HG02970 (cell line): Measurements from ENCODE around the gene DLG2.
"Not testable (repeated sequence)": the region's sequence is repeated elsewhere in the genome, so short reads cannot be mapped to it uniquely, and the experiment has no call there.

Experiments
- ATAC-seq: cut with Tn5 transposase; IDR thresholded peaks from one replicate; pipeline ENCODE4 v1.9.1; 2021; ENCODE audit warnings: mild to moderate bottlenecking, moderate library complexity, moderate number of reproducible peaks; ENCODE audit not compliant: unreplicated experiment, low FRiP score

Gene DLG2

DNA sequence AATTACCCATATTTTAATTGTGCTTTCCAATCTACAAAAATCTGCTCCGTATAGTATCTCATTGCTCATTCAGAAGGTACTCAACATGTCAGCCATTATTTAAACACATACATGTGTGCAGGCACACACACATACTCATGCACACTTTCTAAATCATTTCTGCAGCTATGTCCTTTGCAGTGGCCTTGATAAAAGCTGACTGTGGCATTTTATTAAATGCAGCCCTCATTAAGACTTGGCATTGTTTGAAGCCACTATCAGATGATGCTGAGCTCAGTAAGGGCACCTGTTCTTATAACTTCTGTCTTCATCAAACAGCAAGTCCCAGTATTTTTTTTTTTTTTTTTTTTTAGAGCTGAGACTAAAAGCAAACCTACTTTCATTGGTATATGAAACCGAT, 1269.1 kb downstream of the DLG2 start:
- ATAC-seq = no peak

DNA sequence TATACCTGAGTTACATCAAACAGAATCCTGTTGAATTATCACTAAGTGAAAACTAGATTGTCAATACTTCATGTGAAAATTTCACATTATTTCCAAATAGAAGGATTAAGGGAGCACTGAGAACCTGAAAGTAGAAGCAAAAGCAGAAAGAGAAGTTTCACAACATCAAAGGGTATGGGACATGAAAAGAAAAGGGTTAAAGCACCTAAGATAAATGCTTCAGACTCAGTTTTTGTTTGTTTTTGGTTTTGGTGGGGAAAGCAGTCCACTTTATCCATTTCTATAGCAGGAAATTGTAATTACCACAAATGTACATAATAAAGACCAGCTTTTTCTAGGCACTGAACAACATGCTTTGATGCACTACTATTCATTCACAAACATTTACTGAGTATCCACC, 1271.2 kb downstream of the DLG2 start:
- no peak for ATAC-seq

DNA sequence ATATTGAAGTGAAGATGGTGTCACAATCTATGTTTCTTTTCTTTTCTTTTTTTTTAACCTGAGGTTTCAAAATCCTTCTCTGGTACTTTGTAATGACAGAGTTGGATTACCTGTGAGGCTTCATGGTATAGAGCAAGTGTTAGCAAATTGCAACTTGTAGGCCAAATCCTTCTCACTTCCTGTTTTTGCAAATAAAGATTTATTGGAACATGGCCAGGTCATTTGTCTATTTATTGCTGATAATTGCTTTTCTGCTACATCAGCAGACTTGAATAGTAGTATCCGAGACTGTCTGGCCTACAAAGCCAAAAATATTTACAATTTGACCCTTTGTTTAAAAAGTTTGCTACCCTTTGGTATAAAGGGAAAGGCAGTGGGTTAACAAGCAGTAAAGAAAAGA, 1281.5 kb downstream of the DLG2 start:
- no peak for ATAC-seq

DNA sequence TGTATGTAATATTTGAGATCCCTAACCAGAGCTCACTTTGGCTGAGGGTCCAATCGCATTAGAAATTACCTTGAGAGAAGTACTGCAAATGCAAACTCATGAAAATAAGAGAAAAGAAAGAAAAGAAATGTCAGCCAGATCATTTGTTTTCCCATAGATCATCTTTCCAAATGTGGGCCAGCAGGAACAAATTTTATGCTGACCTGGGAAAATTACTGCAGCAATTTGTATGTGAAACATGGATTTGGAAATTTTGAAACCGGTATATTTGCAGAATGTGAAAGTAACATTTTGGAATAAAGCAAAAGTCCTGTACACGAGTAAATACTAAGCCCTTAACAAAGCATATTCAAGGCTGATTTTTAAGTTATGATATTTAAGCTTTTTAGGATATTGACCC, 1282.1 kb downstream of the DLG2 start:
- no peak for ATAC-seq

DNA sequence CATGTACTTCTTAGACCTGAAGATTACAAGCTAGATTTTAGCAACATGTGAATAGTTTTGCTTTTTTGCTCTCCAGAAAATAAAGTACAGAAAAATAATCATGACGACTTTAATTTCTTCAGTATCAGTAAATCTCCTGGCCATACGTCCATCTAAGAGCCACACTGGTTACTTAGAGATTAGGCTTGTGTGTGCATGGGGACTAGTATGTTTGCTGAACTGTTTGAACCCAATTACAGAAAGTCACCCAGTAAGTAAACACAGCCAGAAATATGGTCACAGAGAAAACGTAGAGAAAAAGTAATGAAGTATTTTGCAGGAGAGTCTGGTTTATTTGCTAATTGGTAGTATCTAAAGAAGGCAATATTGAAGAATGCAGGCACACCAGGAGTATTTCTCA, 1287.3 kb downstream of the DLG2 start:
- ATAC-seq = no peak

DNA sequence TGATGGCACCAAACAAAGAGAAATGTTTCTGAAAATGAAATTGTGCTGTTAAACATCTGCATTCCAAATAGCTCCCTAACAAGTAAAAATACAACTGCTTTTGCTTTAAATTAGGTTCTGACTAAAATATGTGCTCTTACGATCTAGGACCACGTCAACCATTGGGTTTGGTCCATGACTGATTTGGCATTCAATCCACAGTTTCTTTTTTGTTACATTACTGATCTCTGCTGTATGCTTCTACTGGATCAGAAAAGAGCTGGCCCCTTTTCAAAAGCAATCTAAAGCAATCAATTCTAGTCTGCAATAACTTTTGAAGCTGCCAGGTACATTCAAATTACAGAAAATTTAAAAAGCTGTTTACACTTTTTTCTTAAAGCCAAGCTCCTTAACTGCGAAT, 1293.9 kb downstream of the DLG2 start:
- ATAC-seq = no peak

DNA sequence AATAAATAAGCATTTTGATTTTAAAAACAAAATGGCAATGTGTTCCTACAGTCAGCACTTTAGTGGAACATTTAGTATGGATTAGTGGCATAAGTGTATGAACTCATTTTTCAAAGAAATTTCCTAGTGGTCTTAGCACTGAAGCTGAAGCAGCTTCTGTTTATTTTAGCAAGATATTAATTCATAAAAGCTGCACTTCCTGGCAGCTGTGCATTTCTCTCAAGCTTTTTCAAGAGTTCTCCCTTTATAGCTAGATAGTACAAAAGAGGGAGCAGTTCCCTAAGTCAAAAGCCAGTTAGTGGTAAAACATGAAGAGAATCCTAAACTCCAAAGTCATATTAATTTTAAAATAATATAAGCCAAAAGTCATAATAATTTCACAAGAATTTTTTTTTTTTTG, 1304.9 kb downstream of the DLG2 start:
- ATAC-seq = no peak

DNA sequence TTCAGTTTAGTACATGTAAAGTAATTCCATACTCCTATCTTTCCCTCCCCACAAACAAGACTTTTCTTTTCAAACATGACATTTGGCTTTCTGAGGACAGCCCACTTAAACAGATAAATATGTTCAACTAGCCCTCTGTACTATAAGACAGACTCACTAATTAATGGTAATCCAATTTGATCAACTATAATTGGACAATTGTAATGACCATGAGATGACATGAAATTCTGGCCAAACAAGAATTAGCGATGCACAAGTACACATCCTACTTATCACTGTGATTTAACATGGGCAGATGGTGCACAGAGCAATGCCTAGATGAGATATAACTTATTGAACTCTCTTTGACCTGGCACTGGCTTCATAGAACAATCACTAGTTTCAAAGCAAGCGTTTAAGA, 1307.3 kb downstream of the DLG2 start:
- no peak for ATAC-seq

DNA sequence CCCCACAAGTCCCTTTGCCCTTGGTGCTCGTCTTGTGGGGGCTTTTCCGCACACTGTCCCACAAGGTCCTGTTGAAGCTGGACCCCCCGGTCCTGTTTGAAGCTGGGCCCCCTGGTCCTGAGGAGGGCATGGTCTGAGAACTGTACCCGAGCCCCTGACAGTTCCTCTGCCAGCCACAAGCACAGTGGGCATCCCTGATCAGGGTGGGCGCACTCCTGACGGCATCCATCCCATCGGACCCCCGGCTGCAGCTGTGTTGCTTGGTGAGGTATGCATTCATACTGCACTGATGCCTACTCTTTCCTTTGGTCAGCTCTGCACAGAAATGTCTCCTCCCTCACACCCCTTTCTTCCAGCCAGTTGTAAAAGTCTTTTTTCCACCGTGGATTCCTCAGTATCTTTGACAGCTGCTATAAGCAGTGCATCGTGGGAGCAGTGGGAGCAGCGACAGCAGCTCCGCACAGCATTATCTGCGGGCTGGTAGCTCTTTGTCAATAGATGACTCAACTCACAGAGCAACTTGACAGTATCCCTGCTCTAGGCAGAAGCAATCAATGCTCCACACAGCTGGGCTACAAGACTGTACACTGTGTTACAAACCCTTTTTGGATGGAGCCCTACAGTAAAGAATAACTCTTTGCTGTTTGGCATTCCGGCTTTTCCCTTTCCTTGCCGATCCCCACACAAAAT, 1310.1 kb downstream of the DLG2 start:
- ATAC-seq = no peak

DNA sequence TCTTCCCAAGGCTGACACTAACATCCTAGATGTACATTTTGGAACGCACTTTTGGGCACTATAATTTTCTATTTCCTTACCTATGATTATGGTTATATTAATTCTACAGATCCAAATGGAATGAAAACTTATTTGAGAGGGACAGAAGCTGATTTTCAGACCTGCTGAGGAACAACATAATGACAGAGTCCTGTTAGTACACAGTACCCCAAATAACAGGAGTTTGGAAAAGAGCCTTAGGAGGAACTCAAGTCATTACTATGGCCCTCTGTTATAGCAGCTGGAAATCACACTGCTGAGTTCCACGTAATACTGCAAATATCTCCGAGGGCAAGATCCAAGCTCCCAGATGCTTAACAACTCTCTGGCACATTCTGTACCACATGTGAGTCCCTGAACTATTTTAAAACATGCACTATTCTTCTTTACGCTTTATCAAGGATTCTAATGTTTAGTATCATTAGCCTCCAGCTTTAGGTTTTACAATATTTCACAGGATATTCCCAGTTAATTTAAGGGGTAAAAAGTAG, 1313.2 kb downstream of the DLG2 start:
- no peak for ATAC-seq

DNA sequence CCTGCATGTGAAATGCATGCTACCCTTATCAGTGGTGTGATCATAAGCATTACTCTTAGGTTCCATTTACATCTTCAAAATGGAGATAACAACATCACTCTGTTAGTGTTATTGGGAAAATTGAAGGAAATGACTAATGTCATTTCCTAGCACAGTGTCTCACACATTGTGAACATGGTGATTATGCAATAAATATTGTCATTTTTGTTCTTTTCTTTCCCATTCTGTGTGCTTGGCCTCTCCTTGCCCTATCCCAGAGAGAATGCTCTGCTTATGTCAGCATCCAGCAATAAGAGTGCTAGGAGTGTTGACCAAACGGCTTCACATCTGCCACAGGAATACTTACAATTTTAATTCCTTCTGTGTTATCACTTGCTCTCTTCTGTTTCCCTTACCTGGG, 1316.9 kb downstream of the DLG2 start:
- ATAC-seq = no peak

DNA sequence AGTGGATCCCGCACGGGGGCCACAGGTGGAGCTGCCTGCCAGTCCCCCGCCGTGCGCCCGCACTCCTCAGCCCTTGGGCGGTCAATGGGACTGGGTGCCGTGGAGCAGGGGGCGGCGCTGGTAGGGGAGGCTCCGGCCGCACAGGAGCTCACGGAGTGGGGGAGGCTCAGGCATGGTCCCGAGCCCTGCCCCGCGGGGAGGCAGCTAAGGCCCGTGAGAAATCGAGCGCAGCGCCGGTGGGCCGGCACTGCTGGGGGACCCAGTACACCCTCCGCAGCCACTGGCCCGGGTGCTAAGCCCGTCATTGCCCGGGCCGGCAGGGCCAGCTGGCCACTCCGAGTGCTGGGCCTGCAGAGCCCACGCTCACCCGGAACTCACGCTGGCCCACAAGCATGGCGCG, 1318.7 kb downstream of the DLG2 start:
- ATAC-seq = not testable (repeated sequence)

DNA sequence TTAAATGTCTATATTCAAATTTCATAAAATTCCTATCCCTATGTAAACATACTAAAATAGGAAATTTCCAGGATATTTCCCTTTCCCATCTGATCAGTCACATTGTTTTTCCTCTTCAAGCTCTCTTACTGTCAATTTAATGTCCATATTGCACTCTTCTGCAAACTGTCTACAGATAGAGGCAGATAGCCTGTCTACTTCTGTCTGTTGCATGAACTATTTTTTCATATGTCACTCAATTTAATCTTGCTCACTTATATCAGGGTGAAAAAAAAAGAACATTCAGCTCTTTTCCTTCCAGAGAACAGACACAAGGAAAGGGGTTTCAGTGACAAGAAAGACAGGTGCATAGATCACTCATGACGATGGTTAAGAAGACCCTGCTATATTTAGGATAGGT, 1327.1 kb downstream of the DLG2 start:
- no peak for ATAC-seq

DNA sequence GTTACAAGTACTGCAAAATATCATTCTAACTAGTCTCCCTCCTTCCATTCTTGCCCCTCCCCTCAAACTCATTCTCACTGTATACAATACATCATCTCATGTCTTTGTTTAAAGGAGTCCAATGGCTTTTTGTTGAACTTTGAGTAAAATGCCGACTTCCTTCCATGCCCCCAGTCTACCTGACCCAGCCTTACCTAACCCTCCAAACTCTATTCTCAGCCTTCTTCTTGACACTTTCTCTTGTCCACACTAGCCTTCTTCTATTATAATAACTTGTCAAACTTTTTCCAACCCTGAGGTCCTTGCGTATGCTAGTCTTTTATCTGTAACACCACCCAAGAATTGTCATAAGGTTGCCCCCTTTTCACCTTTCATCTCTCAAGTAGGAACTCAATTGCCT, 1329.6 kb downstream of the DLG2 start:
- no peak for ATAC-seq

DNA sequence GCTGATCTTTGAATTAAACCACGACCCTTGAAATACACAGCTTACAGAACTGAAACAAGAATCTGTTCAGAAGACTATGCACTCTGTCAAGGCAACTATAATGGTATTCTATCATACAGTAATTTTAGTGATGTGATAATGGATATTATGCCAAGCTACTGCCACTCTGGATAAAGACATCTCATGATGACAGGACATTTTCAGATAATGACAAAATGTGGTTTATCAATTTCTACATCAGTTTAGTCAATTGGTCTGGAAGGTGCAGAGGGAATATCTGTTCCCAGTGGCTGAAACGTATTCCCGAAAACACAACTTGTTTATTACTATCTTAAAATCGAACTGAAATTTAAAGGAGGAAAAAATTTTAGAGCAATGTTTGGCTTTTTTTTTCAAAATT, 1331.3 kb downstream of the DLG2 start:
- ATAC-seq = no peak

DNA sequence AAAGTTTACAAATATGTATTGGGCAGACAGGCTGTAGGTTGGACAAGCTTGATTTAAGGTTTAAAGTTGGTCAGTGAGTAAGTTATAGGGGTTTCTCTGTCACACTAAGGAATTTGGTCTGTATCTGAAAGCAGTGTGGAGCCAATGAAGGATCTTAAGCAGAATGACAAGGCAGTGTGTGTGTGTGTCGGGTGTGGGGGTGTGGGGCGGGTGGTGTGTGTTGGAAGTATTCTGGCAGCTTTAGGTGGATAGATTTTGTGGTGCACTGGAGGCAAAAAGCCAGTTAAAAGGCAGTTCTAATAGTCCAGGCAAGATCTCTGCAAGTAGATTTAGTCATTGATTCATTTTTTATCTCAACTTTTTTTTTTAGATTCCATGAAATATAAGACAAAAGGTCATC, 1334.2 kb downstream of the DLG2 start:
- ATAC-seq = no peak

DNA sequence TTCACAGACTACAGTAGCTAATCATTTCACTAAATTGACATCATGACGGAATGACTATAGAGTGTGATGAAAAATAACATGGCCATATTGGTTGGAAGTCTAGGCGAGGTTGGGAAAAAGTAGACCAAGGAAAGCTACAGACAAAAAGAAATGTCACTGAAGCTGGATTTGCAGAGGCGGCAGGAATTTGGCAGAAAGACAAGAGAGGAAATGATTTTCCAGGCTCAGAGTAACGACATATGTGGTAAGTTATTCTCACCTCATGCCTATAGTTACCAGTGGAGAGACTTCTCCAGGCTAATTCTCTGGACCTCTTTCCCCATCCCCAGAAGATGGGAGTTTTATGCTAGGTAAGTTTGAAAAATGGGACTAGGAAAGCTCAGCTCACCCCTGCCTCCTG, 1335.1 kb downstream of the DLG2 start:
- no peak for ATAC-seq

DNA sequence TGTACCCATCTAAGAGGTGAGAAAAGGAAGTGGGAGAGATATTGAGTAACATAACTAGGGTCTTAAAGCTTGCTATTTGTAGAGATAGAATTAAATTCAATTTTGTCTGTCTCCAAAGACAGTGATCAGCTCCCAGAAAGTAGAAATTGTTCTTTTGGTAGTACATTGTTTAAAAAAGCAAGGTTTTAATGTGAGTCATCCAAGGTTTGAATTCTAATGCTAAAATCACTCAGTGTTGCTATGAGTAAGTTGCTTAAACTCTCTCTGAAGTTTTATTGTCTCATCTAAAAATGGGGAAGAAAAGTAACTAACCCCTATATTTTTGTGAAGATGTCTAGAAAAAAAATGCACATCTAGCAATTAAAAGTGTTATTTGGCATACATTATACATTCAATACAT, 1336.5 kb downstream of the DLG2 start:
- ATAC-seq = no peak

DNA sequence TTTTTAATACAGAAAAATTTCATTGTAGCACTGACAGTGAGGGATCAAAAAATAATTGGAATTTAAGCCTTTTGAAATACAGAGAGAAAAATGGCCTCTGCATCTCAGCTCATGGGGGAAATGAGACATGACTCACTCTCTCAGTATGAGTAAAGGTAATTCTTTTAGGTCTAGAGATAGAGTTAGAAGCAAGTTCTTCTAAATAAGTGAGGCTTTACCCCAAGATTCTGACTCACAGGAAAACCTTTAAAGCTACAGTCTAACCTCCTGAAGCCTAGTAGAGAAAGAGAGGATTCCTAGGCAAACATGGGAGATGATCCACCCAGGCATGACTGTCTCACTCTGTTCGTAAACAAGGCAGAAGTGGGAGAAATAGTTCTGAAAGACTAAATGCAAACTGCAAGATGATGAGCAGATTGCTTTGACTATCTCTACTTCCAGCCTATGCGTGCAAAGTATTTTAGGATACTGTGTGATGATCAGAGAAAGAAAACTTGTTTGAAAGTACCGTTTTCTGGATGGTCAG, 1337.7 kb downstream of the DLG2 start:
- ATAC-seq = peak; percentile 97

DNA sequence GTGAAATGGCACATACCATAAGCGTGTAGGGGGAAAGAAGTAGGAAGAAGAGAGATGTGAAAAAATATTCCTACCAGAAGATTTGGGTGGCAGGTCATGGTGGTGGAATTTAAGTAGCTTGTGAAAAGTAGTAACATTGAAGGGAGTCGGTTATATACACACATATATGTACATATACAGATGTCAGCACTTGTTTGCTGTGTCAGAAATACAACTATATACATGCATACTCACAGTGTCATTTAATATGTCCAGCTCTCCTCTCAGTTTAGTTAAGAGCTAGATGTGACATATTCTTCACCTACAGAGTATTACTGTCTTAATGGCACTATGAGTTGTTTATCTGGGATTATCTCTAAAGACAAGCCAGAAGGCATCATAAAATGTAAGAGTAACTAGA, 1353.6 kb downstream of the DLG2 start:
- no peak for ATAC-seq

DNA sequence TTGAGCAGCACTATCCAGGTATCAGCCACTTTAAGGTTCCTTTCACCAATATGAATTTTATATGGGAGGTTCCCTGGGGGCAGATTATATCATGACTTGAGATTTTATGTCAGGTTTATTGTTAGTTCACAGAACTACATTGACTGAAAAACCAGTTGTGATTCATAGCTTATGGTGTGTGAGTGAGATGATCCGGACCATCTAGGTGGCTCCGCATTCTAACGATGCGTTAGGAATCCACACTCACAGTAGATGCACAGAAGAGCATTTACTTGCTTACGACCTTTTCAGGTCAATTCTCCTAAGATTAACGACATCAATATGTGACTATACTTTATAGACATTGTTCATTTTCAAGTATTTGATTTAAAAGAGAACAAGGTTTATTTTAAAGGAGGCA, 1356.7 kb downstream of the DLG2 start:
- no peak for ATAC-seq

DNA sequence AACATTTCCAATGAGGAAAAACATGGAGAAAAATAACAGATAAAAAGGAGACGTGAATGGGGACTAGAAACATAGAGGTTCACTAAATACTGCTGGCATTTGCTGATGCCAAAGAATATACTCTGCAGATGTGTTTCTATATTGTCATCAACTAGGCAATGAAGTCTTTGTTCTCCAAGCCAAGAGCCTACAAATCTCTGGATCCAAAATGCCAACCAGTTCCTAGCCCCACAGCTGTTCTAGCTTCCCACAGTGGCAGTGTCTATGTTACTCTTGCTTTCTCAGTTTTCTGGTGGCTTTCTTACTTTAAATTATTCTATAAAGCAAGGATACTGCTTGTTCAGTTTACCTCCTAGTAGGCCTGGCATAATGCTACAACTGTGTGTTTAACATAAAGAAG, 1363.1 kb downstream of the DLG2 start:
- no peak for ATAC-seq

DNA sequence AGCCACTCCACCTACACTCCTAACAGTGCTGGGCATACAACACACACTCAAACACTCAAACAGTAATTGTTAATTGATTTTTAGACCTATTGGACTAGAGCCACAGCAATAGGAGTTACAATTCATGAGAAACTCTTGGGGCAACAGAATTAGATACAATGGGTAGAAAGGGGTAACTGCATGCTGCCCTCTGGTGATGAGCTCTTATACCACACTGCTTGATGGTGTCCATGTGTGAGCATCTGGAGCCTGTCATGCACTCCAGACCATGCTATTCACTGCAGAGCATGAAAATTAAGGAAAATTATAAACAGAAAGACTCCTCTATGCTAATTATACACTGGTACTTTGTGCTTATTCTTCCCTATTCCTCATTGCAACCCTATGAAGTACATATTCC, 1365.4 kb downstream of the DLG2 start:
- no peak for ATAC-seq
